GM19043 (cell line): Measurements from ENCODE around the gene RAB3C.
"Not testable (repeated sequence)": the region's sequence is repeated elsewhere in the genome, so short reads cannot be mapped to it uniquely, and the experiment has no call there.

Experiments used
- ATAC-seq: cut with Tn5 transposase; IDR thresholded peaks from one replicate; pipeline ENCODE4 v1.9.1; 2021; ENCODE audit warnings: low read depth; ENCODE audit not compliant: unreplicated experiment

RAB3C gene

GRCh38 chr5:58674070-58674469, 91.2 kb downstream of the RAB3C start:
- ATAC-seq, result no peak

GRCh38 chr5:58674711-58675110, 91.8 kb downstream of the RAB3C start:
- no peak for ATAC-seq

- no peak for ATAC-seq
Measured at GRCh38 chr5:58675341-58675740, 92.5 kb downstream of the RAB3C start.

- ATAC-seq, result no peak
Measured at GRCh38 chr5:58677650-58678049, 94.8 kb downstream of the RAB3C start.

- no peak for ATAC-seq
Measured at GRCh38 chr5:58680503-58680902, 97.6 kb downstream of the RAB3C start.

- ATAC-seq, result no peak
Measured at GRCh38 chr5:58681943-58682342, 99.1 kb downstream of the RAB3C start.

- ATAC-seq, result no peak
Measured at GRCh38 chr5:58683567-58683966, 100.7 kb downstream of the RAB3C start.

- ATAC-seq, result no peak
Measured at GRCh38 chr5:58687079-58687478, 104.2 kb downstream of the RAB3C start.

- ATAC-seq, result no peak
Measured at GRCh38 chr5:58687595-58687994, 104.7 kb downstream of the RAB3C start.

- ATAC-seq, result not testable (repeated sequence)
Measured at GRCh38 chr5:58699088-58699761, 116.3 kb downstream of the RAB3C start.

- no peak for ATAC-seq
Measured at GRCh38 chr5:58699762-58700118, 116.9 kb downstream of the RAB3C start.

- no peak for ATAC-seq
Measured at GRCh38 chr5:58703925-58704555, 121.2 kb downstream of the RAB3C start.

GRCh38 chr5:58706736-58707135, 123.9 kb downstream of the RAB3C start:
- ATAC-seq, result no peak

GRCh38 chr5:58708456-58708855, 125.6 kb downstream of the RAB3C start:
- no peak for ATAC-seq

GRCh38 chr5:58710425-58710824, 127.5 kb downstream of the RAB3C start:
- not testable (repeated sequence) for ATAC-seq

GRCh38 chr5:58710871-58711270, 128.0 kb downstream of the RAB3C start:
- no peak for ATAC-seq

GRCh38 chr5:58711965-58712364, 129.1 kb downstream of the RAB3C start:
- ATAC-seq, result no peak

- ATAC-seq, result no peak
Measured at GRCh38 chr5:58714046-58714445, 131.2 kb downstream of the RAB3C start.

- no peak for ATAC-seq
Measured at GRCh38 chr5:58715997-58716656, 133.3 kb downstream of the RAB3C start.

- no peak for ATAC-seq
Measured at GRCh38 chr5:58716713-58717112, 133.8 kb downstream of the RAB3C start.

- ATAC-seq, result no peak
Measured at GRCh38 chr5:58717303-58718007, 134.6 kb downstream of the RAB3C start.
